Measurements from ENCODE around the gene ACTA2.

ACTA2 gene

GRCh38 chr10:88952647-88953111, at the start of gene ACTA2:
ACTA2 (minus strand) TSS chr10:88952773; CDS start chr10:88948930, 3,843 bp downstream.
- no peak for DNase-seq

- DNase-seq = no peak
Measured at GRCh38 chr10:89001729-89002072, 49.1 kb upstream of the ACTA2 start.

GRCh38 chr10:89001024-89001728, 48.6 kb upstream of the ACTA2 start:
- DNase-seq = no peak

- no peak for DNase-seq
Measured at GRCh38 chr10:88999625-89000024, 47.1 kb upstream of the ACTA2 start.

- DNase-seq = no peak
Measured at GRCh38 chr10:88996927-88997326, 44.4 kb upstream of the ACTA2 start.

GRCh38 chr10:88995156-88995876, 42.7 kb upstream of the ACTA2 start:
- no peak for DNase-seq

- no peak for DNase-seq
Measured at GRCh38 chr10:88994019-88994418, 41.4 kb upstream of the ACTA2 start.

GRCh38 chr10:88992921-88993524, 40.5 kb upstream of the ACTA2 start:
- DNase-seq = peak in 1 of 56 donors; percentile 17

GRCh38 chr10:88991899-88992320, 39.3 kb upstream of the ACTA2 start:
- no peak for DNase-seq

GRCh38 chr10:88991161-88991898, 38.8 kb upstream of the ACTA2 start:
- peak in 35 of 56 donors; percentile 7 to 58 (median 28) for DNase-seq

GRCh38 chr10:88990384-88991160, 38.0 kb upstream of the ACTA2 start, which contains the start of gene FAS:
FAS (plus strand) TSS chr10:88990798; CDS start chr10:88990877, 79 bp downstream.
- DNase-seq = peak in 41 of 56 donors; percentile 8 to 71 (median 40)

GRCh38 chr10:88989824-88990383, 37.3 kb upstream of the ACTA2 start:
- DNase-seq = no peak

- DNase-seq = no peak
Measured at GRCh38 chr10:88989423-88989822, 36.9 kb upstream of the ACTA2 start.

GRCh38 chr10:88987840-88988239, 35.3 kb upstream of the ACTA2 start:
- no peak for DNase-seq

- DNase-seq = no peak
Measured at GRCh38 chr10:88987243-88987725, 34.7 kb upstream of the ACTA2 start.

- peak in 7 of 56 donors; percentile 1 to 55 (median 10) for DNase-seq
Measured at GRCh38 chr10:88986549-88987242, 34.1 kb upstream of the ACTA2 start.

GRCh38 chr10:88984525-88984924, 32.0 kb upstream of the ACTA2 start:
- no peak for DNase-seq

GRCh38 chr10:88983939-88984338, 31.4 kb upstream of the ACTA2 start:
- no peak for DNase-seq

GRCh38 chr10:88983206-88983605, 30.6 kb upstream of the ACTA2 start:
- DNase-seq = no peak

GRCh38 chr10:88982366-88982765, 29.8 kb upstream of the ACTA2 start:
- no peak for DNase-seq
